ENCODE data around the gene SMAGP. TPM values are rescaled to one million over a fixed set of nuclear protein-coding genes. Genes with fewer than 3 reads are reported as not detected.
A peak's percentile ranks its signal among the peaks of the same experiment; 100 is the strongest.
"Not testable (repeated sequence)": the region's sequence is repeated elsewhere in the genome, so short reads cannot be mapped to it uniquely, and the experiment has no call there.

The SMAGP gene
- total RNA-seq, 4 donors from 2014 or later, result 29.5 to 144 (median 104) TPM

- intact Hi-C loops (cut with DNase I; ENCODE audit: low total_unique reads) (no loop called here), in situ Hi-C loops (cut with MboI; ENCODE audit: low pct_ligation_motif_present in 1 of 4, low pct_unique_long_range_greater_than_20kb in 1 of 4, low sequenced_read_pairs in 3 of 4) (loop anchor here in 2 of 4 donors (5.0 to 10.0 kb wide), 2 partner anchors 70 to 77 kb away; no protein-coding TSS in a partner anchor)
- H3K4me3 ChIP-seq, result no peak overlapping the region
- H3K27ac ChIP-seq, result no peak overlapping the region
- no peaks in the 10 kb centered on the region for H3K9me3 ChIP-seq
- no peaks in the 10 kb centered on the region for H3K36me3 ChIP-seq
- TF ChIP-seq POLR2AphosphoS5 (IDR thresholded peaks at IDR 0.05) (no peak), CTCF (IDR thresholded peaks at IDR 0.05) (no peak), EP300 (IDR thresholded peaks at IDR 0.05; ENCODE audit: low read depth) (no peak), POLR2A (IDR thresholded peaks at IDR 0.05) (no peak)
- peaks cover 0 to 23% (median 8%) of the 10 kb centered on the region in 4 donors for H3K4me1 ChIP-seq
- no peak for DNase-seq
- H3K27me3 ChIP-seq, result no peaks in the 10 kb centered on the region
These were observed 5.2 kb downstream of the SMAGP start for GRCh38 chr12:51265024-51265423.

- Histone ChIP-seq H3K27me3 (no peaks in the 10 kb centered on the region), H3K4me3 (no peak overlapping the region), H3K27ac (no peak overlapping the region), H3K9me3 (no peaks in the 10 kb centered on the region), H3K36me3 (no peaks in the 10 kb centered on the region), H3K4me1 (peaks cover 0 to 23% (median 8%) of the 10 kb centered on the region in 4 donors)
- intact Hi-C loops (cut with DNase I; ENCODE audit: low total_unique reads), result no loop called here
- TF ChIP-seq EP300 (IDR thresholded peaks at IDR 0.05; ENCODE audit: low read depth), result no peak
- TF ChIP-seq POLR2AphosphoS5 (IDR thresholded peaks at IDR 0.05), result no peak
- no peak for TF ChIP-seq POLR2A (IDR thresholded peaks at IDR 0.05)
- no peak for TF ChIP-seq CTCF (IDR thresholded peaks at IDR 0.05)
- DNase-seq, result no peak
- in situ Hi-C loops (cut with MboI; ENCODE audit: low pct_ligation_motif_present in 1 of 4, low pct_unique_long_range_greater_than_20kb in 1 of 4, low sequenced_read_pairs in 3 of 4), result loop anchor here in 1 of 4 donors (10.0 kb wide), 1 partner anchor 71 kb away; no protein-coding TSS in a partner anchor
- WGBS, 2 donors (ENCODE audit: low coverage in 1 of 2), result 87% methylated on average over 5 of the region's 5 CpGs; no CpG with 5 or more reads in 1 of the 2 donors
These were observed 5.9 kb downstream of the SMAGP start for GRCh38 chr12:51264297-51264696.

GRCh38 chr12:51263341-51263740, 6.9 kb downstream of the SMAGP start:
- in situ Hi-C loops (cut with MboI; ENCODE audit: low pct_ligation_motif_present in 1 of 4, low pct_unique_long_range_greater_than_20kb in 1 of 4, low sequenced_read_pairs in 3 of 4), result loop anchor here in 1 of 4 donors (10.0 kb wide), 1 partner anchor 71 kb away; no protein-coding TSS in a partner anchor
- peaks cover 0 to 23% (median 8%) of the 10 kb centered on the region in 4 donors for H3K4me1 ChIP-seq
- peak overlapping the region in 3 of 4 donors; percentile 7 to 52 (median 38) for H3K27ac ChIP-seq
- no peaks in the 10 kb centered on the region for H3K9me3 ChIP-seq
- TF ChIP-seq POLR2A (IDR thresholded peaks at IDR 0.05) (no peak), POLR2AphosphoS5 (IDR thresholded peaks at IDR 0.05) (no peak), CTCF (IDR thresholded peaks at IDR 0.05) (no peak), EP300 (IDR thresholded peaks at IDR 0.05; ENCODE audit: low read depth) (no peak)
- no peaks in the 10 kb centered on the region for H3K27me3 ChIP-seq
- H3K4me3 ChIP-seq, result no peak overlapping the region
- no peaks in the 10 kb centered on the region for H3K36me3 ChIP-seq
- intact Hi-C loops (cut with DNase I; ENCODE audit: low total_unique reads), result no loop called here
- no peak for DNase-seq
- 94 to 100% methylated on average over 3 of the region's 3 CpGs for WGBS, 2 donors (ENCODE audit: low coverage in 1 of 2)

GRCh38 chr12:51262758-51263177, 7.4 kb downstream of the SMAGP start:
- in situ Hi-C loops (cut with MboI; ENCODE audit: low pct_ligation_motif_present in 1 of 4, low pct_unique_long_range_greater_than_20kb in 1 of 4, low sequenced_read_pairs in 3 of 4) (loop anchor here in 1 of 4 donors (10.0 kb wide), 1 partner anchor 72 kb away; no protein-coding TSS in a partner anchor), intact Hi-C loops (cut with DNase I; ENCODE audit: low total_unique reads) (no loop called here)
- no peak overlapping the region for H3K4me3 ChIP-seq
- peak; percentile 79 for DNase-seq
- H3K9me3 ChIP-seq, result no peaks in the 10 kb centered on the region
- H3K4me1 ChIP-seq, result peaks cover 0 to 23% (median 8%) of the 10 kb centered on the region in 4 donors
- peak overlapping the region in 3 of 4 donors; percentile 7 to 52 (median 38) for H3K27ac ChIP-seq
- 7 to 28% methylated on average over 2 to 7 of the region's 7 CpGs for WGBS, 2 donors (ENCODE audit: low coverage in 1 of 2)
- peak; percentile 25 to 67 (median 47) for TF ChIP-seq CTCF (IDR thresholded peaks at IDR 0.05)
- no peak for TF ChIP-seq POLR2A (IDR thresholded peaks at IDR 0.05)
- no peak for TF ChIP-seq EP300 (IDR thresholded peaks at IDR 0.05; ENCODE audit: low read depth)
- TF ChIP-seq POLR2AphosphoS5 (IDR thresholded peaks at IDR 0.05), result no peak
- no peaks in the 10 kb centered on the region for H3K36me3 ChIP-seq
- H3K27me3 ChIP-seq, result no peaks in the 10 kb centered on the region

GRCh38 chr12:51259600-51259999, 10.6 kb downstream of the SMAGP start:
- in situ Hi-C loops (cut with MboI; ENCODE audit: low pct_ligation_motif_present in 1 of 4, low pct_unique_long_range_greater_than_20kb in 1 of 4, low sequenced_read_pairs in 3 of 4), result loop anchor here in 1 of 4 donors (10.0 kb wide), 1 partner anchor 105 kb away; no protein-coding TSS in a partner anchor
- H3K27ac ChIP-seq; H3K36me3 ChIP-seq; intact Hi-C loops (cut with DNase I; ENCODE audit: low total_unique reads); H3K27me3 ChIP-seq; DNase-seq; H3K9me3 ChIP-seq; H3K4me3 ChIP-seq: not testable (repeated sequence)
- WGBS, 2 donors (ENCODE audit: low coverage in 1 of 2), result 95% methylated on average over 1 of the region's 1 CpG; no CpG with 5 or more reads in 1 of the 2 donors
- peaks cover 0 to 14% (median 5%) of the 10 kb centered on the region in 4 donors for H3K4me1 ChIP-seq
